CD4-positive, alpha-beta T cell treated with Interleukin-21 for 1 hour (primary cell): ENCODE data around the gene CFTR.
"Not testable (repeated sequence)": the region's sequence is repeated elsewhere in the genome, so short reads cannot be mapped to it uniquely, and the experiment has no call there.

Experiments
- DNase-seq: peaks from one replicate; pipeline ENCODE4 v3.0.0-alpha.2; 2020

CFTR gene

DNA sequence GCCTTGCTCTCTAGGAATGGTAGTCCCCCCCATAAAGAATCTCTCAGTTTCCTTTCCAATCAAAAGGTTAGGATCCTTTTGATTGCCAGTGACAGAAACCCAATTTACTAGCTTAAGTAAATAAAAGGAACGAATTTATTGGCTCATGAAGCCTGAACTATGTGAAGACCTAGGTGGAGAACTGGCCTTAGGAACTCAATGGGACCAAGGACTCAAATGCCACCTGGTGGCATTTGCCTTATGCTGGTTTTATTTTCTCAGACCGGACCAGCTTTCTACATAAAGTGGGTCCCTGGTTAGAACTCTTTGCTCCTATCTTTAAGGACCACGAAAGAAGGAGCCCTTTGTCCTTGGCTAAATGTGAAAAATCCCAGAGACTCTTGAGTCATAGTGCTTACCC, 25.4 kb downstream of the CFTR start:
- DNase-seq: no peak

DNA sequence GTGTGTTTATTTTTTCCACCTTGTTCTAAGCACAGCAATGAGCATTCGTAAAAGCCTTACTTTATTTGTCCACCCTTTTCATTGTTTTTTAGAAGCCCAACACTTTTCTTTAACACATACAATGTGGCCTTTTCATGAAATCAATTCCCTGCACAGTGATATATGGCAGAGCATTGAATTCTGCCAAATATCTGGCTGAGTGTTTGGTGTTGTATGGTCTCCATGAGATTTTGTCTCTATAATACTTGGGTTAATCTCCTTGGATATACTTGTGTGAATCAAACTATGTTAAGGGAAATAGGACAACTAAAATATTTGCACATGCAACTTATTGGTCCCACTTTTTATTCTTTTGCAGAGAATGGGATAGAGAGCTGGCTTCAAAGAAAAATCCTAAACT, 28.9 kb downstream of the CFTR start:
- DNase-seq: no peak

DNA sequence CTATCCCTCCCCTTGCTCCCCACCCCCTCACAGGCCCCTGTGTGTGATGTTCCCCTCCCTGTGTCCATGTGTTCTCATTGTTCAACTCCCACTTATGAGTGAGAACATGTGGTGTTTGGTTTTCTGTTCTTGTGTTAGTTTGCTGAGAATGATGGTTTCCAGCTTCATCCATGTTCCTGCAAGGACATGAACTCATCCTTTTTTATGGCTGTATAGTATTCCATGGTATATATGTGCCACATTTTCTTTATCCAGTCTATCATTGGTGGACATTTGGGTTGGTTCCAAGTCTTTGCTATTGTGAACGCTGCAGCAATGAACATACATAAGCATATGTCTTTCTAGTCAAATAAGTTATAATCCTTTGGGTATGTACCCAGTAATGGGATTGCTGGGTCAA, 37.4 kb downstream of the CFTR start:
- not testable (repeated sequence) for DNase-seq

DNA sequence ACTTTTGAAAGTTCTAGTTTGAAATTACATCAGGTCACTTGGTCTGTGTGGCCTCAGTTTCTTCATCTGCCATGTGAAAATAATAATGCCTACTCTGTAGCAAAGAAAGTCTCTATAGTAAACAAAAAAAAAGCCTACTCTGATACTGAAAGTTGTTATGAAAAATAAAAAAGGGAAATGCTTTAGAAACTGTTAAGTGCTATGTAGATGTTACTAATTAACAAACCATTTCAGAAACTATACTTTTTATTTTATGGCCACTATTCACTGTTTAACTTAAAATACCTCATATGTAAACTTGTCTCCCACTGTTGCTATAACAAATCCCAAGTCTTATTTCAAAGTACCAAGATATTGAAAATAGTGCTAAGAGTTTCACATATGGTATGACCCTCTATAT, 50.6 kb downstream of the CFTR start:
- DNase-seq: no peak

DNA sequence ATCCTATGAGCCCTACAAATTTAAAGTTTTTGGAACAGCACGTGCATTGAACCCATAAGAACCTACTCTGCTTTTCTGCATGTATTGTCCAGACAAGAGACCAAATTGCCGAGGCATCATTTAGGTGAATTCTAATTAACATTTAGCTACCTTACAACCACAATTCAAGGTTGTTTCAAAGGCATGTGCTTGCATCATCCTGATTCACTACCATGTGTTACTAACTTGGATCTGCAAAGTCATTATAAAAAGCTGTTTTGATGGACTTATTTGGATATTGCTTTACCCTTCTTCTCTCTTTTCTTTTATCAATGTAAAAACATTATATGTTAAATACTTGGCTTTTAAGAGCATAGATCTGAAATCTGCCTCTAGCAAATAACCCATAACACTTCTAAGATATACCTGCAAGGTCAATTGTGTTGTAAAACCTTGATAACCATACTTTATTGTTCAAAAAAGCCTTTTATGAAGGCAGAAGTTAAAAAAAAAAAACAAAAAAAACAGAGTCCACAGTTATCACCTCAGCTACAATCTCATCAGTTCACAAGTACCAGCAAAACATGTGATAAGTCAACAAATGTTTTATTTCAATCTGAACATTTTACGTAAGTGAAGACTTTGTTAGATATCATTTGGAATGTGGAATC, 51.9 kb downstream of the CFTR start:
- DNase-seq: no peak

DNA sequence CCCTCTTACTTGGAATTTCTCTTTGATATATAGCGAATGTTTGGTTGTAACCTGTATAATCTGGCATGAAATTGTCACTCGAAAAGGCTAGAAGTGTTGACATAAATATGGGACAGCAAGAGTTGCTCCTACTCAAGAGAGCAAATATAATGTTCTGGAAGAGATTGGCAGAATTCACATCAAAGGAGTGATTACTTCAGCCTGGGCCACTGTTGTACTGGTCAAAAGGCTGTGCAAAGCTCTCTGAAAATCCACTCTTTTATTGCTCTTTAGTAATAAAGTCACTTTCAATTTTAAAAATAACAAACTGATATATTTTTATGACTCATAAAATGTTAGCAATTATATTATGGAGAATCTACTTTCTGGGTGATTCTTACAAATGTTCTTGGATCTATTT, 58.2 kb downstream of the CFTR start:
- DNase-seq: no peak

DNA sequence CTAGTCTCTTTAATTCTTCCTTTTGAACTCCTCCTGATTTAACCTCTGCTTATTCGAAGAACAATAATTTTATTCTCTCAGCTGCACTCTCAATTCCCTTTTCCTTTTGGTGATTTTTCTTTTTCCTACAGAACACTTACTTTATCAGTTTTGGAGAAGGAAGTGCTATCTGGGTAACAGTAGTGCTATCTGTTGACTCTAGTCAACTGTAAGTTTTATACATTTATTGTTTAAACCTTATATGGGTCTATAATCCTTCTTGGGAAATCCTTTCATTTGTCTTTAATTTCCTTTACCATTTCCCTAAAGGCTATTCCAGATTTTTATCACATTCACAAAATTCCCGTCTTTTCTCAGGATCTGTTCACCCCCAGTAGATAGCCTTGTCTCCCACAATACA, 64.2 kb downstream of the CFTR start:
- no peak for DNase-seq

DNA sequence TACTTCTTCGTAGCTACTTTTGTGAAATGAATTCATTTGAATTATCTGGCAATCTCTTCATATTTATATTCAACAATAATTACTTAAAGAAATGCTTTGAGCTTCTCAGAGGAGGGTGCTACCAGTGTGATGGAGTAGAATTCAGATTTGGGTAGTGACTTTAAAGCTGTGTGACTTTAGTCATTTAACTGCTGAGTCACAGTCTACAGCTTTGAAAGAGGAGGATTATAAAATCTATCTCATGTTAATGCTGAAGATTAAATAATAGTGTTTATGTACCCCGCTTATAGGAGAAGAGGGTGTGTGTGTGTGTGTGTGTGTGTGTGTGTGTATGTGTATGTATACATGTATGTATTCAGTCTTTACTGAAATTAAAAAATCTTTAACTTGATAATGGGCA, 68.2 kb downstream of the CFTR start:
- no peak for DNase-seq

DNA sequence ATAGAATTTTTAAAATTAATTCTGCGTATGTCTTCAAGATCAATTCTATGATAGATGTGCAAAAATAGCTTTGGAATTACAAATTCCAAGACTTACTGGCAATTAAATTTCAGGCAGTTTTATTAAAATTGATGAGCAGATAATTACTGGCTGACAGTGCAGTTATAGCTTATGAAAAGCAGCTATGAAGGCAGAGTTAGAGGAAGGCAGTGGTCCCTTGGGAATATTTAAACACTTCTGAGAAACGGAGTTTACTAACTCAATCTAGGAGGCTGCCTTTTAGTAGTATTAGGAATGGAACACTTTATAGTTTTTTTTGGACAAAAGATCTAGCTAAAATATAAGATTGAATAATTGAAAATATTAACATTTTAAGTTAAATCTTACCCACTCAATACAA, 70.8 kb downstream of the CFTR start:
- no peak for DNase-seq

DNA sequence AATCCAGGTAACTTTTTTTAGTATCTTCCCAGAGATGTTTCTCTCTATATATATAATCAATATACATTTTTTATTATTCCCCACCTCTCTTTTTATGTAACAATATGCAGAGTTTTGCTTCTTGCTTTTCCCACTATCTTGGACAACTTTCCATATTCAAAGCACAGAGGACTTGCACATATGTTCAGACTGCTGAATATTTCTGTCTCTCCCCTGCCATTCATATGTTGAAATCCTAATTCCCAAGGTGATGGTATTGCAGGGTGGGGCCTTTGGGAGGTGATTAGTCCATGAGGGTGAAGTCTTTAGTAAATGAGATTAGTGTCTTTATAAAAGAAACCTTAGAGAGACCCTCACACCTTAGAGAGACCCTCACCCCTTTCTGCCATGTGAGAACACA, 72.8 kb downstream of the CFTR start:
- DNase-seq: no peak

DNA sequence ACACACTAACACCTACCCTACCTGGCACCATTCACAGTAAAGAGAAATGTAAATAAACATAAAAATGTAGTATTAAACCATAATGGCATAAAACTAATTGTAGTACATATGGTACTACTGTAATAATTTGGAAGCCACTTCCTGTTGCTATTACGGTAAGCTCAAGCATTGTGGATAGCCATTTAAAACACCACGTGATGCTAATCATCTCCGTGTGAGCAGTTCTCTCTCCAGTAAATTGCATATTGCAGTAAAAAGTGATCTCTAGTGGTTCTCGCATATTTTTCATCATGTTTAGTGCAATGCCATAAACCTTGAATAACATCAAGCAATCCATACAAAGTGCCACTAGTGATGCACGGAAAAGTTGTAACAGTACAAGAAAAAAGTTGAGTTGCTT, 75.4 kb downstream of the CFTR start:
- no peak for DNase-seq

DNA sequence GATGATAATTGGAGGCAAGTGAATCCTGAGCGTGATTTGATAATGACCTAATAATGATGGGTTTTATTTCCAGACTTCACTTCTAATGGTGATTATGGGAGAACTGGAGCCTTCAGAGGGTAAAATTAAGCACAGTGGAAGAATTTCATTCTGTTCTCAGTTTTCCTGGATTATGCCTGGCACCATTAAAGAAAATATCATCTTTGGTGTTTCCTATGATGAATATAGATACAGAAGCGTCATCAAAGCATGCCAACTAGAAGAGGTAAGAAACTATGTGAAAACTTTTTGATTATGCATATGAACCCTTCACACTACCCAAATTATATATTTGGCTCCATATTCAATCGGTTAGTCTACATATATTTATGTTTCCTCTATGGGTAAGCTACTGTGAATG, 79.6 kb downstream of the CFTR start:
- DNase-seq: no peak

DNA sequence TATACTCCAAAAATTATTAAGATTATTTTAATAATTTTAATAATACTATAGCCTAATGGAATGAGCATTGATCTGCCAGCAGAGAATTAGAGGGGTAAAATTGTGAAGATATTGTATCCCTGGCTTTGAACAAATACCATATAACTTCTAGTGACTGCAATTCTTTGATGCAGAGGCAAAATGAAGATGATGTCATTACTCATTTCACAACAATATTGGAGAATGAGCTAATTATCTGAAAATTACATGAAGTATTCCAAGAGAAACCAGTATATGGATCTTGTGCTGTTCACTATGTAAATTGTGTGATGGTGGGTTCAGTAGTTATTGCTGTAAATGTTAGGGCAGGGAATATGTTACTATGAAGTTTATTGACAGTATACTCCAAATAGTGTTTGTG, 80.2 kb downstream of the CFTR start:
- no peak for DNase-seq

DNA sequence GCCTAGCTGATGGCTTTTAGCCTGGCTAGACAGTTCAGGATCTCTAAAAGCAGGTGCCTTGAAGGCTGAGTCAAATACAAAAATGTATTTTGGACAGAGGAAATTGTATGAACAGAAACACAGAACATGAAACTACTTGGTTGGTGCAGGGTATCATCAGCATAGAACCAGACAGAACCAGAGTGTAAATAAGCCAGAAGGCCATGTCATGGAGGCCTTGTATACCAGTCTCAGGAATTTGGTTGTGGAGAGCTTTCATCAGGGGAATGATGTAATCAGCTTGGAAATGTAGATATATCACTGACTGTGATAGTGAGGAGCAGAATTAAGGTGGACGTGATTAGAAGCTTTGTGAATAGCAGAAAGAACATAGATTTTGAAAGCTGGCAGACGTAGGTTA, 82.9 kb downstream of the CFTR start:
- DNase-seq: no peak

DNA sequence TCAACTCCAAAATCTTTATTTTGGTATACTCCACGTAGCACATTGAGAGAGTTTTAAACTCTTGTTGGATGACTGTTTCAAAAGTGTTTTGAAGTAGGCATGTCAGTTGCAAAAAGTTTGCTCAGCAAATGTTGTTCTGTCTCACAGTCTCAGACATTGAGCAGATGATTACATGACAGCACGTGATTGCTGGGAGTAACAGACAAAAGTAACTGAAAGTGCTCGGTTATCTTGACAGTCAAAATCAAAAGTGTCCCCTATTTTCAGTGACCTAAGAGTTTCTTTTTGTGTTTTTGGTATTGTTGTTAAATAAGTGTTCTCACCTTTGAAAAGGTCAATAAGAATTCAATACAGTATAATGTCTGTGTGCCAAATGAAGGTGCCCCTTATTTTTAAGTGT, 84.3 kb downstream of the CFTR start:
- DNase-seq: no peak

DNA sequence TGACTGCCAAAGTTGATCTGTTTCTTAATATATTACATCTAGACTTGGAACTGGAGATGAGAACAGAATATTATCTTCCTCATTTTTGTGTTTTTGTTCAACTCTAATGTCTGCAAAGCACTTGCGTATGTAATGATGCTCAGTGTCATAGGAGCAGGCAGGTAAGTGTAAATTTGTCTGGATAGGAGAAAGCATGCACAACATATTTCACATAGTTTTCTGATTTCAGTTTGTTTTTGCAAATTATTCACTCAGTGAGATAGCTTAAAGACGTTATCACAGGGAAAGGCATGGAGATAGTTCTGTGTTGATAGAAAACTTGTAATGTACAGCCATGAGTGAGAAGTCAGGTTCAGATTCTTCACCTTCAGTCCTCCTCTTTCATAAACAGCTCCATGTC, 84.8 kb downstream of the CFTR start:
- DNase-seq: no peak

DNA sequence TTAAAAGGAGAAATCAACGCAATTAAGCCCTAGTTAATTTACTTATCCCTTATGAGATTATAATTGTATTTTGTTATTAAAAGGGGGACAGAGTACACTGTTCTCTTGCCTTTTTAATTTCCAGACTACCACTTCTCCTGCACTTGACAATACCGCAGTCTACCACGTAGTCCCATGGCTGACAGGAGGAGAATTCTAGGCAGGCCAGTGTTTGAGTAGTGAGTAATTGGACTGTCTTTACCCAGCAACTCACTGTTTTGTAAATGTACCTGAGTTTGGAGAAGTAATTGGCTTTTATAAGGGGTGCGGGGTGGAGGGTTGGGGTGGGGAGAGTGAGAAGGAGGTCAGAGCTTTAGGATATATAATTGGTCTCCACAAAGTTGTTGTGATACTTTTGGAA, 85.4 kb downstream of the CFTR start:
- DNase-seq: no peak

DNA sequence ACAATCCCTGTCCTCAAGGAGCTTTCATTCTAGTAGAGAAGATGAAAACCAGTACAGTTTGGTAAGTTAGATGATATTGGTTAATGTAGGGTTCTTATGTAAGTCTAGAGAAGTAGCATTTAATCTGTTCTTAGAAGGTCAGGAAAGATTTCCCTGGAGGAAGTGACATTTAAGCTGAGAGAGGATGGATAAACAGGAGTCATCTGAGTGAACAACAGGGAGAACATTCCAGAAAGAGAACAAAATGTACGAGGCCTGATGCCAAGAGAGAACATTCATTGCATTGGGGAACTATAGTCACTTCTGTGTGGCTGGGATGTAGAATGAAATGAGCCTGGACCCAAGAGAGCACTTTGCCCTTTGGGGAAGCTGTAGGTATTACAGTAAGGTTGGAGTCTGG, 88.0 kb downstream of the CFTR start:
- no peak for DNase-seq

DNA sequence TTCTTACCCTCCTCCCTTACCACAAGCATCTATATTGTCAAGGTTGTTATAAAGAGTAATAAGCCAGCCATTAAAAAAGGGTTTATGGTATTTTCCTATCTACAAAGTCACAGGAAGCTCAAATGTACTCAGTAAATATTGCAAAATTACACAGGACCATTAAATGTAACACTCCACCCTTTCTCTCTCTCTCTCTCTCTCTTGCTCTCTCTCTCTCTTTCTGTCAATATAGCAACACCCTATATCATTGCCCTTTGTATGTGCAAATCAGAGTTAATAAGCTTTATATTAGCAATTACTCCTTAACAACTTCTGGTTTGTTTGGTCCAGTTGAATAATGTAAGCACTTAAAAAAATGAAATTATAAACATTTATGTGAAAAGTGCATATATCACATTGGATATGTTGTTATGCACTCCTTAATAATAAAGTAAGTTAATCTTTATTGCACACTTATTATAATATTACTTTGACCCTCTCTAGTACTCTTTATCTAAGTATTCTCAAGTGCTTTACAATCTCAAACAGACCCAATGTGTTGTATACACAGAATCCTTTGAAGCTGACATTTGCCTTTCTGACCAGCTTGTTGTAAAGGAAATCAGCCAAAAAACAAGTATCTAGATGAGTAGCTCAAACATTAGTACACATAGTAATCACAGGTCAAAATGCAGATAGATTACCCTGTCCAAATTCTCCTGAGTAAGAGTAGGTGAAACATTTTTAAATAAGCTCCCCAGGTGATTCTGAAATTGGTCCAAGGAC, 93.2 kb downstream of the CFTR start:
- no peak for DNase-seq

DNA sequence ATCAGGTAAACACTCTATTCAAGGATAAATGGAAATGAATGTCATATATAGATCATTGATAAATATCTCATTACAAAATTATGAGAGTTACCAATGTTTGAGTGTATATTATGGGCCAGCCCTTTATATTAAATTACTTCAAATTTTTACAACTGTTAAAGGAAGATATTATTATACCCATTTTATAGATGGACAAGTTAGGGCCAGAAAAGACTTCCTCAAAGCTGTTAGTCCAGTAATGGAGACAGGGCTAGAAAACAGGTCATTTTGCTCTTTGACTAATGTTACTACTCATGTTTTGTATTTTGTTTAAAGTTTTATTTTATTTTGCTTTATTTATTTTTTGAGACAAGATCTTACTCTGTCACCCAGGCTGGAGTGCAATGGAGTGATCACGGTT, 101.6 kb downstream of the CFTR start:
- DNase-seq: no peak

DNA sequence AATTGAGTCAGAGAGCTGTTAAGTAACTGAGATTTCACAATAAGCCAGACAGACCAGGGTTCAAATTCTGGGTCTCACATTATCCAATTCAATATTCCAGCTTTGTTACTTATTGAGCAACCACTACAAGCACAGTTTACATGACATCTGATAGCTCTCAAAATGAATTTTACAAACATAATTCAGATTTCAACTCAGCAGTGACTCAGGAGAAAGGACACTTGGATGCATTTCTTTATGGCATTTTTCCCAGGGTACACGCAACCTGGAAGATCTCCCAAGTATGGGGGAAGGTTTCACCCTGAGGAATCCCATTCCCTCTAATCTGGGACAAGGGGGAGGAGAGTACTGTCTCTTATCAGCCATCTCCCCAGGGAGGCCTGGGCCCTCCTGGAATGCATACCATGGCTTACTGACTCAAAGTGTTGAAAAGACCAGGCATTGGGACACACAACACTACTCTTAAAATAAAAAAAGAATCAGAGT, 102.4 kb downstream of the CFTR start:
- no peak for DNase-seq

DNA sequence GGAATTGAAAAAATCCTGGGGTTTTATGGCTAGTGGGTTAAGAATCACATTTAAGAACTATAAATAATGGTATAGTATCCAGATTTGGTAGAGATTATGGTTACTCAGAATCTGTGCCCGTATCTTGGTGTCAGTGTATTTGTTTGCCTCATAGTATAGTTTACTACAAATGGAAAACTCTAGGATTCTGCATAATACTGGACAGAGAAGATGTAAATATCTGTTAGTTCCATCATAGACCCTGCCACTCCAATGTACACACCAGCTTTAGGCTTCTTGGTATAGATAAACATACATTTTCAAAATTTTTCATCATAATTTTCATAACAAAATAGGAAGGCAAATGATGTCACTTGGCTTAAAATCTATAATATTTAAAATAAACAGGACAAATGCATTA, 108.1 kb downstream of the CFTR start:
- DNase-seq: no peak

DNA sequence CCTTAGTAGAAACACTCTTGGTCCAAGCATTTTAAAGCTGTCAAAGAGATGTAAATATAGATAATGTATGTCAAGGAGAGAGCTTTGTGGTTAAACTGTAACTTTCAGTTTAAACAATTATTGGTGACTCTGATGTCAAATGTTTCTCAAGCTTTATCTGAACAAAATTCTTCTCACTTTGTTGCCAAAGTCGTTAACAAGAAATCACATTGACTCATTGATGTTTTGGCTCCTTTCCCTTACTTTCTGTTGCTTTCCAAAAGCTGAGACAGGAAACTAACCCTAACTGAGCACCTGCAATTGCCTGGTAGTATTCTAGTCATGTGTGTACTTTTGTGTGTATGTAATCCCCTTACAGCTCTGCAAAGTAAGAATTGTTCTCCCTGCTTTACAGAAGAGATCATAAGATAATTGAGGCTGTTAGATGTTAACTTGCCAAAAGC, 108.5 kb downstream of the CFTR start:
- DNase-seq: no peak

DNA sequence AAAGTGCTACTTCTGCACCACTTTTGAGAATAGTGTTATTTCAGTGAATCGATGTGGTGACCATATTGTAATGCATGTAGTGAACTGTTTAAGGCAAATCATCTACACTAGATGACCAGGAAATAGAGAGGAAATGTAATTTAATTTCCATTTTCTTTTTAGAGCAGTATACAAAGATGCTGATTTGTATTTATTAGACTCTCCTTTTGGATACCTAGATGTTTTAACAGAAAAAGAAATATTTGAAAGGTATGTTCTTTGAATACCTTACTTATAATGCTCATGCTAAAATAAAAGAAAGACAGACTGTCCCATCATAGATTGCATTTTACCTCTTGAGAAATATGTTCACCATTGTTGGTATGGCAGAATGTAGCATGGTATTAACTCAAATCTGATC, 110.4 kb downstream of the CFTR start:
- DNase-seq: no peak
